Naive thymus-derived CD4-positive, alpha-beta T cell (primary cell): Measurements from ENCODE around the gene PCDHGC5. TPM values are rescaled to one million over a fixed set of nuclear protein-coding genes. Genes with fewer than 3 reads are reported as not detected.

Source experiments
- ATAC-seq: fragments of 150-1000 bp; cut with Tn5 transposase; 2 replicates; pipeline ENCODE4 v1.10.0; 2021; ENCODE audit warnings: mild to moderate bottlenecking, moderate library complexity
- CTCF ChIA-PET: fragments of 350-600 bp; sonication (Branson Sonifier 250); formaldehyde crosslinking; loops from one replicate; lab custom pipeline; 2021; ENCODE audit warnings: antibody characterized with exemption; lab: Charles Lee
- POLR2A ChIA-PET: fragments of 350-600 bp; sonication (Branson Sonifier 250); formaldehyde crosslinking; loops from one replicate; lab custom pipeline; 2021; ENCODE audit warnings: antibody characterized with exemption, inconsistent platforms; lab: Charles Lee
- DNase-seq, 9 donors: peaks; one replicate each; pipeline versions ENCODE4 v3.0.0 to v3.0.0-alpha.2; 2020 to 2022; ENCODE audit warnings: mixed read lengths in 1 of 9
- H3K27ac ChIP-seq: one replicate; pipeline ENCODE4 v1.7.0; 2013; ENCODE audit warnings: mild to moderate bottlenecking, low read depth, low read length, moderate library complexity
- H3K27me3 ChIP-seq, 2 donors: one replicate each; pipeline ENCODE4 v1.7.0; 2013; ENCODE audit warnings: low read length in 2 of 2, mild to moderate bottlenecking in 2 of 2, moderate library complexity in 2 of 2; ENCODE audit not compliant: control insufficient read depth in 2 of 2, insufficient read depth in 2 of 2
- H3K36me3 ChIP-seq, 3 experiments: 1 replicate in 2 of 3; 2 replicates in 1 of 3; pipeline ENCODE4 v1.7.0; 2013; ENCODE audit warnings: low read length in 3 of 3, mild to moderate bottlenecking in 3 of 3, moderate library complexity in 1 of 3; ENCODE audit not compliant: insufficient read depth in 3 of 3, control insufficient read depth in 2 of 3
- H3K4me1 ChIP-seq, 2 donors: one replicate each; pipeline ENCODE4 v1.7.0; 2013; ENCODE audit warnings: low read length in 2 of 2, mild to moderate bottlenecking in 2 of 2, moderate library complexity in 1 of 2; ENCODE audit not compliant: control insufficient read depth in 2 of 2, insufficient read depth in 2 of 2
- H3K4me3 ChIP-seq: 2 replicates; pipeline ENCODE4 v1.7.0; 2013; ENCODE audit warnings: mild to moderate bottlenecking, low read length
- H3K9me3 ChIP-seq, 3 experiments: 1 replicate in 2 of 3; 2 replicates in 1 of 3; pipeline ENCODE4 v1.7.0; 2013; ENCODE audit warnings: low read length in 3 of 3; ENCODE audit not compliant: control insufficient read depth in 2 of 3
- H3K27ac Mint-ChIP-seq, 9 donors: one replicate each; pipeline ENCODE4 v1.8.0; 2020 to 2022; ENCODE audit warnings: mixed read lengths in 9 of 9, mild to moderate bottlenecking in 8 of 9, moderate library complexity in 5 of 9, inconsistent platforms in 2 of 9
- H3K27me3 Mint-ChIP-seq, 5 donors: one replicate each; pipeline ENCODE4 v1.8.0; 2021 to 2022; ENCODE audit warnings: mixed read lengths in 5 of 5, mild to moderate bottlenecking in 1 of 5
- H3K36me3 Mint-ChIP-seq, 5 donors: one replicate each; pipeline ENCODE4 v1.8.0; 2020 to 2022; ENCODE audit warnings: mixed read lengths in 5 of 5, mild to moderate bottlenecking in 3 of 5, inconsistent platforms in 1 of 5
- H3K4me1 Mint-ChIP-seq, 7 donors: one replicate each; pipeline ENCODE4 v1.8.0; 2020 to 2022; ENCODE audit warnings: mixed read lengths in 7 of 7, mild to moderate bottlenecking in 3 of 7, inconsistent platforms in 1 of 7
- H3K4me3 Mint-ChIP-seq, 10 donors: one replicate each; pipeline ENCODE4 v1.8.0; 2020 to 2022; ENCODE audit warnings: mild to moderate bottlenecking in 10 of 10, mixed read lengths in 10 of 10, moderate library complexity in 6 of 10, inconsistent platforms in 2 of 10
- H3K9me3 Mint-ChIP-seq, 11 donors: one replicate each; pipeline ENCODE4 v1.8.0; 2020 to 2022; ENCODE audit warnings: mixed read lengths in 11 of 11, mild to moderate bottlenecking in 4 of 11, inconsistent platforms in 1 of 11, moderate library complexity in 1 of 11
- intact Hi-C, 2 donors: fragments of 100-400 bp; cut with micrococcal nuclease; formaldehyde crosslinking; loops; one replicate each; pipeline ENCODE4 v1.15.1; 2023
- polyA plus RNA-seq, 2 donors: library from polyadenylated mRNA; unstranded; fragments of 300-500 nt; fragmentation: Illumina TruSeq; gene quantifications; one replicate each; pipeline ENCODE4 v1.2.3, GENCODE V29; 2021
- total RNA-seq, 6 experiments: library from RNA in 5 of 6; stranded (reverse) in 5 of 6; gene quantifications; 1 replicate in 5 of 6; 2 replicates in 1 of 6; pipeline ENCODE4 v1.2.3 and lab custom pipeline; 2021 to 2026

PCDHGC5 gene
- total and polyA plus RNA-seq, 7 experiments from 2014 or later, result 0.13 TPM; not detected in 6

- Mint-ChIP-seq H3K27ac (no peak overlapping the region), H3K9me3 (no peaks in the 10 kb centered on the region), H3K27me3 (peaks cover 0 to 12% (median 4%) of the 10 kb centered on the region in 5 donors), H3K4me3 (no peak overlapping the region), H3K36me3 (no peaks in the 10 kb centered on the region), H3K4me1 (peaks cover 0 to 5% (median 2%) of the 10 kb centered on the region in 7 donors)
- no peaks in the 10 kb centered on the region for H3K27me3 ChIP-seq
- H3K27ac ChIP-seq, result no peak overlapping the region
- H3K4me3 ChIP-seq, result no peak overlapping the region
- DNase-seq (no peak), ATAC-seq (no peak)
- ChIA-PET CTCF (no interaction called here), POLR2A (no interaction called here)
- intact Hi-C loops, result no loop called here
- no peaks in the 10 kb centered on the region for H3K9me3 ChIP-seq
- no peaks in the 10 kb centered on the region for H3K4me1 ChIP-seq
- no peaks in the 10 kb centered on the region for H3K36me3 ChIP-seq
Observed at GRCh38 chr5:141506381-141507155, 17.7 kb downstream of the PCDHGC5 start.

- Mint-ChIP-seq H3K27me3 (peaks cover 0 to 7% (median 0%) of the 10 kb centered on the region in 5 donors), H3K4me3 (no peak overlapping the region), H3K36me3 (no peaks in the 10 kb centered on the region), H3K4me1 (peaks cover 3 to 9% (median 3%) of the 10 kb centered on the region in 7 donors), H3K9me3 (no peaks in the 10 kb centered on the region), H3K27ac (no peak overlapping the region)
- DNase-seq, result no peak
- no peak overlapping the region for H3K27ac ChIP-seq
- POLR2A ChIA-PET, result no interaction called here
- no peak overlapping the region for H3K4me3 ChIP-seq
- H3K4me1 ChIP-seq, result no peaks in the 10 kb centered on the region
- ATAC-seq, result no peak
- H3K9me3 ChIP-seq, result no peaks in the 10 kb centered on the region
- no peaks in the 10 kb centered on the region for H3K27me3 ChIP-seq
- no peaks in the 10 kb centered on the region for H3K36me3 ChIP-seq
- CTCF ChIA-PET, result interaction anchor here (0.5 to 2.9 kb wide), 3 partner anchors 17 to 336 kb away, joined by 3 to 9 read pairs (median 3); partner anchors contain the start of gene PCDHGA11
- intact Hi-C loops, result no loop called here
Observed at GRCh38 chr5:141507387-141508091, 18.7 kb downstream of the PCDHGC5 start.

GRCh38 chr5:141508440-141508797 lies 19.5 kb downstream of the PCDHGC5 start:
- Mint-ChIP-seq H3K9me3 (no peaks in the 10 kb centered on the region), H3K27ac (no peak overlapping the region), H3K36me3 (peaks cover 0 to 3% (median 0%) of the 10 kb centered on the region in 5 donors), H3K4me1 (peaks cover 9 to 14% (median 10%) of the 10 kb centered on the region in 7 donors), H3K4me3 (no peak overlapping the region), H3K27me3 (peaks cover 0 to 7% (median 0%) of the 10 kb centered on the region in 5 donors)
- H3K27me3 ChIP-seq, result no peaks in the 10 kb centered on the region
- intact Hi-C loops, result no loop called here
- H3K9me3 ChIP-seq, result no peaks in the 10 kb centered on the region
- CTCF ChIA-PET, result interaction anchor here (0.9 to 2.9 kb wide), 2 partner anchors 16 to 88 kb away, joined by 3 to 9 read pairs; partner anchors contain the start of gene PCDHGA11
- H3K4me3 ChIP-seq, result no peak overlapping the region
- ATAC-seq (no peak), DNase-seq (no peak)
- H3K4me1 ChIP-seq, result peaks cover 0 to under 1% of the 10 kb centered on the region in 2 donors
- H3K27ac ChIP-seq, result no peak overlapping the region
- no peaks in the 10 kb centered on the region for H3K36me3 ChIP-seq
- POLR2A ChIA-PET, result no interaction called here

- Mint-ChIP-seq H3K4me1 (peaks cover 14 to 20% (median 15%) of the 10 kb centered on the region in 7 donors), H3K27me3 (peaks cover 0 to 7% (median 0%) of the 10 kb centered on the region in 5 donors), H3K36me3 (peaks cover 0 to 3% (median 0%) of the 10 kb centered on the region in 5 donors), H3K27ac (no peak overlapping the region), H3K9me3 (peaks cover 0 to 1% (median 0%) of the 10 kb centered on the region in 11 donors), H3K4me3 (no peak overlapping the region)
- DNase-seq (no peak), ATAC-seq (no peak)
- no peaks in the 10 kb centered on the region for H3K27me3 ChIP-seq
- no peak overlapping the region for H3K4me3 ChIP-seq
- no peaks in the 10 kb centered on the region for H3K9me3 ChIP-seq
- no peaks in the 10 kb centered on the region for H3K36me3 ChIP-seq
- H3K4me1 ChIP-seq, result peaks cover 0 to 5% of the 10 kb centered on the region in 2 donors
- POLR2A ChIA-PET, result no interaction called here
- intact Hi-C loops, result no loop called here
- CTCF ChIA-PET, result interaction anchor here (0.9 to 2.9 kb wide), 2 partner anchors 15 to 88 kb away, joined by 3 to 9 read pairs; partner anchors contain the start of gene PCDHGA11
- H3K27ac ChIP-seq, result no peak overlapping the region
Observed at GRCh38 chr5:141508798-141509611, 20.1 kb downstream of the PCDHGC5 start.

- peaks cover 0 to 4% (median 0%) of the 10 kb centered on the region in 3 experiments for H3K36me3 ChIP-seq
- ATAC-seq (no peak), DNase-seq (no peak)
- no peak overlapping the region for H3K27ac ChIP-seq
- peaks cover 18 to 29% (median 24%) of the 10 kb centered on the region in 7 donors for H3K4me1 Mint-ChIP-seq
- no peaks in the 10 kb centered on the region for H3K27me3 ChIP-seq
- H3K9me3 Mint-ChIP-seq, result peaks cover 0 to 1% (median 0%) of the 10 kb centered on the region in 11 donors
- intact Hi-C loops, result loop anchor here (5.0 kb wide), 4 partner anchors 33 to 153 kb away; partner anchors contain the start of genes DIAPH1 (in 2 of the 2), HDAC3 (in 1 of the 2), PCDHGA4 (in 1 of the 2) and PCDHGB2 (in 1 of the 2)
- no peak overlapping the region for H3K4me3 ChIP-seq
- POLR2A ChIA-PET, result no interaction called here
- peaks cover 0 to 3% (median 0%) of the 10 kb centered on the region in 5 donors for H3K36me3 Mint-ChIP-seq
- no peaks in the 10 kb centered on the region for H3K9me3 ChIP-seq
- H3K27me3 Mint-ChIP-seq, result peaks cover 0 to 3% (median 0%) of the 10 kb centered on the region in 5 donors
- CTCF ChIA-PET, result interaction anchor here (2.9 kb wide), 1 partner anchor 14 kb away, joined by 9 read pairs; no protein-coding TSS in a partner anchor
- H3K27ac Mint-ChIP-seq, result no peak overlapping the region
- no peak overlapping the region for H3K4me3 Mint-ChIP-seq
- H3K4me1 ChIP-seq, result peaks cover 0 to 13% of the 10 kb centered on the region in 2 donors
Observed at GRCh38 chr5:141510160-141510559, 21.3 kb downstream of the PCDHGC5 start.
